Measurements from ENCODE around the gene PARD3. TPM values are rescaled to one million over a fixed set of nuclear protein-coding genes. Genes with fewer than 3 reads are reported as not detected.

The PARD3 gene
- total RNA-seq, 4 donors from 2014 or later, result 30.9 to 54.6 (median 40.0) TPM

GRCh38 chr10:34474555-34475273, 340.4 kb downstream of the PARD3 start:
- no peak for TF ChIP-seq CTCF (IDR thresholded peaks at IDR 0.05)
- ATAC-seq (ENCODE audit: low FRiP score), result no peak
- DNase-seq (ENCODE audit: low spot score), result no peak

DNA sequence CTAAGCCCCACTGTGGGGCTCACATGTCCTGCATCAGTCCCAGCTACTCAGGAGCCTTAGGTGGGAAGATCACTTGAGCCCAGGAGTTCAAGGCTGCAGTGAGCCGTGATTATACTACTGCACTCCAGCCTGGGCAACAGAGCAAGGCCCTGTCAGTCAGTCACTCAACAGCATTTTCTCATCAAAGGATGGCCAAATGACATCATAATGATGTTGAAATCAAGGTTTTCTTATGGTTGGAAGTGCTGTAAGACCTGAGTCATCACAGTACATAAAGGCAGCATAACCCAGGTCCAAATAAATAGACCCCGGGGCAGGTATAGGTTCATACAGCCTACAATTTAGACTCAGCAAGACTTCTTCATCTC, 341.1 kb downstream of the PARD3 start:
- ATAC-seq (ENCODE audit: low FRiP score) (no peak), DNase-seq (ENCODE audit: low spot score) (no peak)
- TF ChIP-seq CTCF (IDR thresholded peaks at IDR 0.05), result no peak

DNA sequence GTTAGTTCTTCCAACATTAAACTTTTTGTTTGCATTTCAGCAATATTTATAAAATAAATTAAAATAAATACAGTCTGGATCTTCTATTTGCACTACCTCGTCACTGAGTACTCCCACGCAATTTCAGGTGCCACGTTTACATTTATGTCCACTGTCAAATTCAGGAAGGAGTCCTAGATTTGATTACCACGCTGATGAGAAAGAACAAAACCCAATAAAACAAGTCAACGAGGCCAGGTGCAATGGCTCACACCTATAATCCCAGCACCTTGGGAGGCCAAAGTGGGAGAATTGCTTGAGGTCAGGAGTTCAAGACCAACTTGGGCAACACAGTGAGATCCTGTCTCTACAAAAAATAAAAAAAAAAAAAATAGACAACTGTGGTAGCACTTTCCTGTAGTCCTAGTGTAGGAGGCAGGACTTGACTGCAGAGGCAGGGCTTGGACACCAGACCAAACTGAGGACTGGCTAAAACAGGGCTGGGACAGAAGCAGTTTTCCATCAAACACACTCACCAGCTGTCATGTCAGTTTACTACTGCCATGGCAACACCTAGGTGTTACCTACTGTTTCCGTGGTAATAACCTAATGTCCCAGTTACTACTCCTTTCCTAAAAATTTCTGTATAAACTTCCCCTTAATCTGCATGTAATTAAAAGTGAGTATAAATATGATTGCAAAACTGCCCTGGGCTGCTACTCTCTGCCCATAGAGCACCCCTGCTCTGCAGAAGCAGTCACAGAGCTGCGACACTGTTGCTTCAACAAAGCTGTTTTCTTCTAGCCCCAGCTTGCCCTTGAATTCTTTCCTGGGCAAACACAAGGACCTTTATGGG, 341.7 kb downstream of the PARD3 start:
- DNase-seq (ENCODE audit: low spot score) (no peak), ATAC-seq (ENCODE audit: low FRiP score) (no peak)
- TF ChIP-seq CTCF (IDR thresholded peaks at IDR 0.05), result no peak

DNA sequence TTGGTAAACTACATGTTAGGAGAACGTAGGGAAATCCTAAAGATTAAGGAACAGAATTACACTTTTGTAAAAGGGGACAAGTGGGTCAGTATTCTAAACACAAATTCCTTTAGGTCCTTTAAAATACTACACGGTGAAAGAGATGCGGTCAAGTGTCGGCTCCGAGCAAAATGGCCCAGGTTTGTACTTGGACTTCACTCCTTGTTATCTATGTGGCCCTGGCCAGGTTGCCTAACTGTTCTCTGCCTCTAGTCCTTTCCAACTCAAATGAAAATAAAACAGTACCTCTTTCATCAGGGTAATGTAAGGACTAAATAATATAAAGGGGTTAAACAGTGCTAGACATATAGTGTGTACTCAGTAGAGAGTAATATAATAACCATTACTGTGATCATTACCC, 344.8 kb downstream of the PARD3 start:
- ATAC-seq (ENCODE audit: low FRiP score) (no peak), DNase-seq (ENCODE audit: low spot score) (no peak)
- no peak for TF ChIP-seq CTCF (IDR thresholded peaks at IDR 0.05)

DNA sequence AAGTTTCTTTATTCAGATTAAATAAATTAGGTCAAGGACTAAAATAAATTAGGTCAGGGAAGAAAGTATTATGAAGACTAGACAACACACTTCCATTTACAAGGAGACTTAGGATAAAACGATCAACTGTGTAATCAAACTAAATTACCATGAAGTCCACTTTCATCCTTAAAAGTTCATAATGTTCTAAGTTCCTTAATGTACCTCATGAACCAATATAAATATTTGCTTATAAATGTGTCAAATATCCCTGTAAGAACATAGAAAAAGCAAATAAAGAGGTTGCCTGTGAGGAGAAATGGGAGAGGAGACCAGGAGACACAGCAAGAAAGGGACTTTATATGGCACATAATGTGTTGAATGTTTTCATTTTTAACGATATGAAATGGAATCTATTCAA, 345.6 kb downstream of the PARD3 start:
- ATAC-seq (ENCODE audit: low FRiP score), result no peak
- no peak for TF ChIP-seq CTCF (IDR thresholded peaks at IDR 0.05)
- no peak for DNase-seq (ENCODE audit: low spot score)

- TF ChIP-seq CTCF (IDR thresholded peaks at IDR 0.05), result no peak
- DNase-seq (ENCODE audit: low spot score) (no peak), ATAC-seq (ENCODE audit: low FRiP score) (no peak)
These were observed 347.2 kb downstream of the PARD3 start for GRCh38 chr10:34467902-34468301.

- TF ChIP-seq CTCF (IDR thresholded peaks at IDR 0.05), result no peak
- DNase-seq (ENCODE audit: low spot score) (no peak), ATAC-seq (ENCODE audit: low FRiP score) (no peak)
These were observed 347.7 kb downstream of the PARD3 start for GRCh38 chr10:34467364-34467763.
